ENCODE data around the gene GPC1.

The GPC1 gene

DNA sequence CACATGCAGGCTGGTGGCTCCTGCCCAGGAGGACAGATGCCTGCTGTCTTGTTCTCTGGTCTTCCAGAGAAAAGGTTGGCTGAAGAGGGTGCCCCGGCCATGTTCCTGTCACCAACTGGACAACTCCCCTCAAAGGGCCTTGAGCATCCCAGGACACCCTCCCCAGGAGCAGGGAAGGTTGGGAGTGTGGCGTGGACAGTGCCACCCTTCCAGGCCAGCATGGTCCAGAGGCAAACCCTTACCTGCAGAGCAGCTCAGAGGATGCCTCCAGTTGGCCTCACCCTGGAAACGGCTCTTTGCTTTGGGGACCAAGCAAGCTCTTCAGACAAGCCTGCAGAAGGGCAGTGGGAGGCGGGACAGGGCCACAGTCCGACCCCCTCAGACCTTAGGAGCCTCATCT, 4.9 kb upstream of the GPC1 start:
- no peak for DNase-seq (ENCODE audit: low read depth)

- DNase-seq (ENCODE audit: low read depth): no peak
Measured at GRCh38 chr2:240431271-240431660, 4.2 kb upstream of the GPC1 start.

- DNase-seq (ENCODE audit: low read depth): no peak
Measured at GRCh38 chr2:240431661-240432424, 3.6 kb upstream of the GPC1 start.

GRCh38 chr2:240432430-240432819, 3.0 kb upstream of the GPC1 start:
- DNase-seq (ENCODE audit: low read depth): no peak

DNA sequence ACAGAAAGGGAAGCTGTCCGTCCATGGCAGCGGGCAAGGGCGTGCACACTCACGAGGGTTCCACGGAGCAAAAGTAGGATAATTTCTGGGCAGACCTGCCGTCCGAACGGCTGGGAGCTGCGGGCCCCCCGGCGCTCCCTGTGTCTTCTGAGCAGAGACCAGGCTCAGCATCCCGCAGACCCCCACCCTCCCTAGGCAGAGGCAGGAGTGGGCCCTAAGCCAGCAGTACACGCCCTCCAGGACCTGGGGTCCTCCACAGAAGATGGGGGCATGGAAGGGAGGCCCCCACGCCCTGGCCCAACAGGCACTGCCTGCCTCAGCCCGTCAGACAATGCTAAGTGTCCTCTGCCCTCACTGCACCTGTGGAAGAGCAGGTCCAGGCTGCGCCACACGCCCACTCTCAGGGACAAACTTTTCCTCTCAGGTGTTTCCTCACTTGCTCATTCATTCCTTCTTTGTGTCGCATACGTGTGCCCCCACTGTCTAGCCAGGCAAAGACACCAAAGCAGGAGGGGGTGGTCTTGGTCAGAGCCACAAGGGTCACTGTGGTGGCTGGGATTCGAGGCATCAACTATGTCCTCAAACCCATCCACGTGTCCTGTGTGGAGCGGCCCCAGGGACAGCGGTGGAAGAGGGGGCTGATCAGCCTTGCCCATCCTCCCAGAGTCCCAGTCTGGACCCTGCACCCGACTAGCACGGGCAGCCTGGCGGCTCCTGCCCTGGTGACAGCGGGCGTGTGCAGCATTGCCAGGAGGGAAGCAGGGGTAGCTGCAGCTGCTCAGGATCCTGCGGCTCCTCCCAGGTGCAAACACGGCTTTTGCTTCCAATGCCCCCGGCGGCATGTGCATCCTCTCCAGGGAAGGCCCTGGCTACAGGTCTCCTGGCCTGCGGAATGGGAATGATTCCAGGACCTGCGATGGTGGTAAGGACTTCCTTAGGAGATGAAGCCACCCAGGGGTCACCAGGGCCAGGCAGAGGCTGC, 2.4 kb upstream of the GPC1 start:
- no peak for DNase-seq (ENCODE audit: low read depth)

DNA sequence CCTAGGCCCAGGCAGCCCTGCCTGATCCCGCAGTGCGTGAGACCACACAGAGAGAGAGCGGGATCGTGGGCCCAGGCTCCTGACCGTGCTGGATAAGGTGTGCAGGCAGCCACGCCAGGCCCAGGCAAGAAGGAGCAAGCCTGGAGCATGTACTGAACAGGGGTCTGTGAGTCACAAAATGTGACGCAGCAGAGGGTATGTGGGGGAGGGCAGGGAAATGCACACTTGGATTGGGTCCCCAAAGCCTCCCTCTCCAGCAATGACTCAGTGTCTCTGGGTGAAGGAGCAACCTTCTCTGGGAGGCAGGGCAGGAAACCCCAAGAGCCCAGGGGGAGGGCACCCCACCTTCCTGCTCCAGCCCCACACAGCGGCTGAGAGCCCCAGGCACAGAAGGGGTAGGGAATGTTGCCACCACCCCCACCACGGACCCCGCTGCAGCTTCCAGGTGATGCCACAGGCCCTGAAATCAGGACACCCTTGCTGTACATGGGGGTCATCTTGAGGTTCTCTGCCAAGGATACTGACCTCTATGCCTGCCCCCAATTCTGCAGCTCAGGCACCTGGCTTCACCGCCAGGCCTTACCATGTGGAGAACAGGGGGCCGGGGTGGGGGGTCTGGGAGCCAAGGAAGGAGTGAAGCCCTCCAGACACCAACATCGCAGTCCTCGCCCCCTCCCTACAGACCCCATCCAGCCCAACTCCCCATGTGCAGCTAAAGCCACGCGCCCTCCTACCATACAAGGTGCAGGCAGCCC, 1.3 kb upstream of the GPC1 start:
- peak; percentile 93 for DNase-seq (ENCODE audit: low read depth)

DNA sequence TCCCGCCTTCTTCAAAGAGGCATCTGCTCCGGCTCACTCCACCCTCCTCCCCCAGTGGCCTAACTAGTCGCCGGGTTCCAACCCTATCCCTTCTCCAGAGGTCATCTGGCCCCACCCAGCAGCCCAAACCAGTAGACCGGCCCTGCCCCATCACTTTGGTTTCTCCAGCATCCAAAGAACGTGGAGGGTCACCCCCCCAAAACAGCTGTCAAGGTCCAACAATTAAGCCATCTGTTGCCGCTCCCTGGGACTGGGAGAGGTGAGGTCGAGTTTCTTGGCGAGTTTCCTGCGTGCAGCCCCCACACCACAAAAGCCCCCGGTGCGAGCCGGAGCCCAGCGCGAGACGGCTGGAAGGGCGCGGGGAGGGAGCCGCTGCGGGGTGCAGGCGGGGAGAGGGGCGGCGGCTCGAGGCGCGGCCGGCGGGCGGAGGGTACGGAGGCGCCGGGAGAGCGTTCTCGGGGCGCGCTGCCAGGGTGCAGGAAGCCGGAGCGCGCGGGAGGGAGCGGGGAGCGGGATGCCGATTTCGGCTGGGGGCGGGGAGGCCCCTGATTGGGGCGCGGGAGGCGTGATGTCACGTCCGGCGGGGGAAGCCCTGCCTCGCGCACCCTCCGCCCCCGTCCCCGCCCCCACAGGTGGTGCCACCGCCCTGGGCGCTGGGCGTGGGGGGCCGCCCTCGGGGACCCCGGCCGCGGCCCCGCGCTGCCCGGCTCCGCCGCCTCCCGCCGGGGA, 571 bp upstream of the GPC1 start:
- peak; percentile 52 for DNase-seq (ENCODE audit: low read depth)

- DNase-seq (ENCODE audit: low read depth): no peak
Measured at GRCh38 chr2:240435948-240436682, 652 bp downstream of the GPC1 start.

DNA sequence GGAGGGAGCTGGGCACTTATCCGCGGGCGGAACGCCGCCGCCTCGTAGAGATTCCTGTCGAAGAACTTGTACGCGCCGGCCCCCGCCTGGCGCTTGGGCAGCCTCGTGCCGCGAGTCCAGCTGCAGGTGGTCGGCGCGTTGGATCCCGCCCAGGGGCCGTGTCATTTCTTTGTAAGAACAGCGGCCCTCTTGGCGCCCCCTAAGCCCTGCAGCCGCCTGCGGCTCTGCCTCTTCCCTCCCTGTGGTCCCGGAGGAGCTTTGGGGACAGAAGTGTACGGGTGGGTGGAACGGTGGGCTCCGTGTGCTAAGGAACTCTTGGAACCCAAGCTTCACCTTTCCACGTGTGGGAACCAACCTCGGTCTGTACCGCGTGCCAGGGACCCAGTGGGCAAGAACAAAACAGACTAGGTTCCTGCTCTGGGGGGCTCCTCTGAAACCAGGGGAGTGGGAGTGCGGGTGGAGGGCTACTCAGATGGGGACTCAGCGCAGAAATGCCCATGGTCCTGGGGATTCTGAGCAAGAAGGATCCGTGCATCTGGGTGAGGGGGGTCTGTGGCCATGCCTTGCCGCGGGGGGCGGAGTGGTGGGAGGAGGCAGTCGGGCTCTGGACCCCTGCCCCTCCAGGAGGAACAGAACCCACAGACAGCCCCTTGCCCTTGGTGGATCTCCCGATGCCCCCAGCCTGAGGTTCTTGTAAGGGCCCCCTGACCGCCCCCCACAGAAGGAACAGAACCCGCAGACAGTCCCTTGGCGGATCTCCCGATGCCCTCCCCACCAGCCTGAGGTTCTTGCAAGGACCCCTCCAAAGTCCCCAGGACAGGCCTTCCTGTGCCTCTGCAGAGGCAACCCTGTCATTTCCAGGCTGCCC, 1.5 kb downstream of the GPC1 start:
- DNase-seq (ENCODE audit: low read depth): no peak

- no peak for DNase-seq (ENCODE audit: low read depth)
Measured at GRCh38 chr2:240437551-240437860, 2.0 kb downstream of the GPC1 start.

DNA sequence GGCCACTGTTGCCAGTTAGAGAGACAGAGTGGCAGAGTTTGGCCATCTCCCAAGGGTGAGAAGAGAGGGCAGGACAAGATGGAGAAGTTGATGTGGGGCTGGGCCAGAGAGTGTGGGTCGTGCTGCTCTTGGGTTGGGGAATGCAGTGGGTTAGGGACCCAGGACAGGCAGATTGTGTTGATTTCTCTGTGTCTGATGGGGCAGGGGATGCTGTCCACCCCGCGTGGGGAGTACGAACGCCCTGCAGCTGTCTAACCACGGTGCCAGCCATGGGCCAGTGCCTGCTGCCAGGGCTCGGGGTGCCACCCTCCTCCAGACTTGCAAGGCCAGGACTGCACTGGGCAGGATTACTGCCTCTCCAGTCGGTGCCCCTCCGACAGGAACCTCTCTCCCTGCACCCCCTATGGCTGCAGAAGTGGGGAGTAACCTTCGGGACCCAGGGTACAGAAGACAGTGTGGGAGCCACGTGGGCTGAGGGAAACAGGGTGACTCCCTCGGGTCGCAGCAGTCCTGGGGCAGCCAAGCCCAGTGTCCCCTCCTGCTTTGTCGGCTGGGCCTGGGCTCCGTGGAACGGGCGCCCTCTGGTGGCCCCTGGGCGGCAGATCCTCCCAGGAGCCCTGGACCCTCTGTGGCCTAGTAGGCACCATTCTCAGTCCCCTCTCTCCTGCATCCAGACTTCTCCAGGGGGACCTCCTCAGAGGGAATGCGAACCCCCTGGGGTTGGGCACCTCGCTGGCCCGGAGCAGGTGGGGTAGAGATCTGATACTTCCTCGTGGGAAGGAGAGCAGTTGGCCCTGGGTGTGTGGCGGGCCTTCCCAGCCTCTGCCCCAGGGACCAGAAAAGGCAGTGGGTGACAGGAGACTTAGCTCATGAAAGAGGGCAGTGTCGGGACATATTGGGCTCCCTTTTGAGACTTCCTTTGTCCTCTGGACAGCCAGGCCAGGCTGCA, 2.7 kb downstream of the GPC1 start:
- no peak for DNase-seq (ENCODE audit: low read depth)

DNA sequence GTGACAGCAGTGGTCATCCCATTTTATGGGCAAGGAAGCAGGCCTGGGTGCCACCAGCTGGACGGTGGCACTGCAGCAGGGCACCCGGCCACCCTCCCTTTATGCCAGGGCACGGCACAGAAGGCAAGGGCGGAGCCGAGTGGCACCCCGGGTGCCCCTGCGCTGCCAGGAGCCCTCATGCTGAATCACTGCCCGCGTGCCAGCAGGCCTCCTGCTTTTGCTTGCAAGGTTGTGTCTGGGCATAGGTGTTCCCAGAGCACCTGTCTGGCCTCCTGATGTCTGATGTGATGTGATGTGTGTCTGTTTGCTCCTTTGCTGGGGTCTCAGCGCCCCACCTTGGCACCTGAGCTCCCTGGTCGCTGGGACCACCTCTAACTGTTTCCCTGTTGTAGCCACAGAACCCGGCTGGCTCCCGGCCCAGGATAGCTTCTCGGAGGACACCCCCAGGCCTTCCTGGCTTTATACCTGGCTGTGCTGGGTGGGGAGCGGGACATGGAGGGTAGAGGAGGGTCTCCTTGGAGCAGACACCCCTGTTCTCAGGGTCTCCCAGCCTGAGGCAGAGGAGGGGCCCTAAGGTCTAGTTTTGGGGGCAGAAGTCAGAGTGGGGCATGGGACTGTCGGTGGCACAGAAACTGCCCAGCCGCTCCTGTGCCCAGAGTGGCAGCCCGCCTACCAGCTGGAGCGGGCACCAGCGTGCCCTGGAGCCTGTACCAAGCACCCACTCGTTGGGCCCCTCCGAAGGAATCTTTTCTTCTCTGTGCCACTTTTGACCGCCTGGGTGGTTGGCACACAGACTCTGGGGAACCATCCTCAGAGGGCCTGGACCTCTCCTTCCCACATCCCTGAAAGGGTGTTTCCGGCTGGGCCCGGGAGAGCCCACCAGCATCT, 3.6 kb downstream of the GPC1 start:
- DNase-seq (ENCODE audit: low read depth): no peak

- no peak for DNase-seq (ENCODE audit: low read depth)
Measured at GRCh38 chr2:240439698-240440151, 4.3 kb downstream of the GPC1 start.

DNA sequence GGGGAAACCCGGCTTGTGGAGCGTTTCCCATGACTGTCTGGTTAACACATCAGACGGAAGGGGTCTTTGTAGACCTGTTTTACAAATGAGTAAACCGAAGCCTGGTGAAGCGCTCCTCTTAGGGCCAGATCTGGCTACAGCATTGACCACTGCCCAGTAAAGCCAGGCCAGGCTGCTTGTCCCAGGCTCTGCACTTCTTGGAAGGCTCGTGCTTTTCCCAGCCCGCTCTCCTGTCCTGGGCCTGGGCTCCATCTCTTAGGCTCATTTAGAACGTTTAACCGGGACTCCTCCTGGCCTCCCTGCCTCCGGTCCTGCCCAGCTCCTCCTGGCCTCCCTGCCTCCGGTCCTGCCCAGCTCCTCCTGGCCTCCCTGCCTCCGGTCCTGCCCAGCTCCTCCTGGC, 4.8 kb downstream of the GPC1 start:
- no peak for DNase-seq (ENCODE audit: low read depth)

DNA sequence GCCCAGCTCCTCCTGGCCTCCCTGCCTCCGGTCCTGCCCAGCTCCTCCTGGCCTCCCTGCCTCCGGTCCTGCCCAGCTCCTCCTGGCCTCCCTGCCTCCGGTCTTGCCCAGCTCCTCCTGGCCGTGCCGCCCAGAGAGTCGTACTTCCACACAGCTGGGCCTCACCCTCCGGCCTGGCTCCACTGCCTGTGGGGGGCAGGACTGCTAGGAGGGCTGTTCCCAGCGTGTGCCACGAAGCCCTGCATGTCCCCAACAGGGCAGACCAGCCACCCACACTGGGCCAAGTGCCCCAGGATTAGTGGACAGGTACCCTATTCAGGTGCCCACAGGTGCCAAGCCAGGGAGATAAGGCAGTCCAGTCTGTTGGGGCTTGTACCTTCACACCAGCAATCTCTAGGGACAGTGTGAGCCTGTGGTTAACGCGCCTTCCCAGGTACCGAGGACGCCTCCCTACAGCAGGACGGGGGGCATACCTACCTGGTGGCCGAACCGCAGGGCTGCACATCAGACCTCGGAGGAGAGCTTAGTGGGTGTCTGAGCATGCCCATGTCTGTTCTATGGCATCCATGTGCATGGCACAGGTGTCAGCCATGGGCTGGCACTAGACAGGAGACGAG, 5.3 kb downstream of the GPC1 start:
- DNase-seq (ENCODE audit: low read depth): no peak

GRCh38 chr2:240441326-240441992, 6.0 kb downstream of the GPC1 start:
- DNase-seq (ENCODE audit: low read depth): no peak

GRCh38 chr2:240441993-240442411, 6.5 kb downstream of the GPC1 start:
- no peak for DNase-seq (ENCODE audit: low read depth)
